GM19324 (cell line): ENCODE measurements around the gene ENO3.

ENCODE experiments used
- ATAC-seq: cut with Tn5 transposase; IDR thresholded peaks from one replicate; pipeline ENCODE4 v1.9.1; 2021; ENCODE audit warnings: mild to moderate bottlenecking, moderate library complexity; ENCODE audit not compliant: unreplicated experiment, low FRiP score

Gene ENO3

GRCh38 chr17:4969551-4970173, 18.7 kb downstream of the ENO3 start:
- ATAC-seq, result no peak

DNA sequence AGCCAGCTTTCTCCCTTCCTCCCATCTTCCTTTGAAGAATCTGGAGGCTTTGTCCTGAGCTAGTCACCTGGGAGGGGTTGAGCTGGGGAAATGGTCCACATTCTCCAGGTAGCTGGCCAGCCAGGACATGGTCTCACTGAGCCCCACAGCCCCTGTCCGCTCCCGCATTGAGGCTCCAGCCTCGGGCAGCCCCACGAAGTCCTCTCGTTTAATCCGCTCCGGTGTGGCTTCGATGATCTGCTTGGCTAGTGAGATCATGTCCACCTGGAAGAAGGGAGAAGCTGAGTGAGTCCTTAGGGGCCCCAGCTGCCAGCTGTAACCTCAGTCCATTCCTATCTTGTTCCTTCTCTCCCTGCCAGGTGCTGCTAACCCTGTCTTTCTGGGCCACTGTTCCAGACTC, 19.4 kb downstream of the ENO3 start:
- ATAC-seq, result no peak

- ATAC-seq, result no peak
Observed at GRCh38 chr17:4971826-4972225, 20.9 kb downstream of the ENO3 start.

- ATAC-seq, result no peak
Observed at GRCh38 chr17:4972322-4972721, 21.4 kb downstream of the ENO3 start.

DNA sequence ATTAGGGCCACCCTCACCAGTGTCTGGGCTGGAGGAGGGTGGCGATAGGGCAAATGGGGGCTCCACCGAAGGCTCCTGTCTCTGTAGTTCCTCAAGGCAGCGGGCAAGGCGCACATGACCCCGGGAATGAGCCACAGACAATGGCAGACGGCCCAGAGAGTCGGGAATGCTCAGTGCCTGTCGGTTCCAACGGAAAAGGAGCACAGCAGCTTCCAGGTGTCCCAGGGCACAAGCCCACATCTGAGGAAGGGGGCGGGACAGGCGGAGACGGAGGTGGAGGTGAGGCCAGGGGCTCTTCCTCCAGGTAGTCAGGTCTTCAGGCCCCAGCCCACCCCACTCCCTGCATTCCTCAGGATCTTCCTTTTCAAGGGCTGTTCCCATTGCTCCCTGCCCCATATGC, 21.8 kb downstream of the ENO3 start:
- ATAC-seq, result no peak

GRCh38 chr17:4973256-4974114, 22.6 kb downstream of the ENO3 start:
- no peak for ATAC-seq

- no peak for ATAC-seq
Observed at GRCh38 chr17:4974115-4974670, 23.3 kb downstream of the ENO3 start.

- no peak for ATAC-seq
Observed at GRCh38 chr17:4978726-4979125, 27.8 kb downstream of the ENO3 start.

GRCh38 chr17:4980644-4981216, 29.8 kb downstream of the ENO3 start:
- ATAC-seq, result no peak

- no peak for ATAC-seq
Observed at GRCh38 chr17:4982305-4982704, 31.4 kb downstream of the ENO3 start.

DNA sequence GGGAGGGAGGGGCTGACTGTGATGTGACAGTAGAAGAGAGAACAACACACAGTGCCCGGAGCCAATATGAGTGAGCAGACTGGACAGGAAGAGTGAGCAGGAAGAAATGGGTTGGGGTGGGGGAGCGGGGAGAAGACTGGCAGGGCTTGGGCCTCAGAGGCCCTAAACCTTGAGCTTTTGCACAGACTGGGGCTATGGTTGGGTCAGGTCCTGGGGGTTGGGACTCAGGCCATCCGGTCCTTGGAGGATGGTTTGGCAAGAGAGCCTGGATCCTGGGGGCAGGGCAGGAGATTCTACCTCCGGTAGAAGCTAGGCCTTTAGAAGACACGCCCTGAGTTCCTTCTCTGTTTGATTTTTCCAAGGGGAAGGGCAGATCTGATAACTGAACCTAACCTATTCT, 35.5 kb downstream of the ENO3 start:
- ATAC-seq, result no peak

DNA sequence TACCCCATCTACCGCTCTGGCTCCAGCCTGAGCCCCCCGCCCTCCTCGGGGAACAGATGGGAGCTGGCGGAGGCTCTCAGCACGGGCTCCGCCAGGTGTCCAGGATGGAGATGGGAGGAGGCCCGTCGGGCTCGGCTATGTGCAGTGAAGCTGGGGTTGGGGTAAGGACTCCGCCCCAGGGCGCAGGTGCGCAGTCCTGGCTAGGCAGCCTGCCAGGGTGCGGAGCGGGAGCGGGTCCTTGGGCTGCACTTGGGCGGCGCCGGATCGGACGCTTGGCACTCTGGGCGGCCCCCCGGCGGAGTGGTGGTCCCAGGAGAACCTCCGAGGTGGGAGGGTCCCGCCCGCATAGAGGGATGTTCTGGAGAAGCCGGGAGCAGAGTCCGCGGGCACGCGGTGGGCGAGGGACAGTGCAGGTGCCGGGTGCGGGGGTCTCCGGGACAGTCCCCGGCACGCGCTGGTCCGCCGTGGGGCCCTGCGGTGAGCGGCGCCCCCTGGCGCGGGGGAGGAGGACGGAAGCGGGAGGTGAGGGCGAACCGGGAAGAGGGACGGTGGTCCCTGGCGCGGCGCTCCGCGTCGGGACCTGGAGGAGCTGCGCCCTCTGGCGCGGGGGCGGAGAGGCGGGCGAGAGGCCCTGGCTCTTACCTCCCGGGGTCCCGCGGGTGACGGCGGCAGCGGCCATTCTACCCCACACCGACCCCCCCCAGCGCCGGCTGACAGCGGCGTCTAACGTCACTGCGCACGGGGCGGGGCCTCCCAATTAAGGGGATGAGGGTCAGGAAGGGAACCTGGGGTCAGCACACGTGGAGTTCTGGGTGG, 36.2 kb downstream of the ENO3 start, which contains the start of gene CAMTA2:
Gene CAMTA2, minus strand, starts transcription at position 725 of the 816 bp plus-strand sequence. CDS start 1,453 bp downstream, outside the sequence.
- peak; percentile 76 for ATAC-seq

GRCh38 chr17:4987767-4988567, 37.0 kb downstream of the ENO3 start:
- peak; percentile 7 for ATAC-seq

DNA sequence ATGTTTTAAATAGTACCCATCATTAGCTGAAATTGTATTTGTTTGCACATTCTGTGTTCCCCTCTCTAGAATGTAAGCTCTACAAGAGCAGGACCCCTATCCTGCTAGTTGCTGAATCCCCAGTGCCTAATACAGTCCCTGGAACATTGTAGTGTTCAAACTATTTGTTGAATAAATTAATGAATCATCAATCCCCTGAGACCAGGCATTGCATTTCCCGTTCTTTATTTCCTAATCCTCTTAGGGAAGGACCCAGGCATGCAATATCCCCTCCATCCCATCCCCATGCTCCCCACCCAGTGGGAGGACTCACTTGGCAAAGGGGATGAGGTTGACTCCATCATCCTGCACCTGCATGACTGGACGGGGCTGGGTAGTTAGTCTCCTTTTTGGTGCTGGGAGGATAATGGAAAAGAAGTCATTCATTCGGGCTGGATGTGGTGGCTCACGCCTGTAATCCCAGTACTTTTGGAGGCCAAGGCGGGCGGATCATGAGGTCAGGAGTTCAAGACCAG, 43.2 kb downstream of the ENO3 start:
- no peak for ATAC-seq

DNA sequence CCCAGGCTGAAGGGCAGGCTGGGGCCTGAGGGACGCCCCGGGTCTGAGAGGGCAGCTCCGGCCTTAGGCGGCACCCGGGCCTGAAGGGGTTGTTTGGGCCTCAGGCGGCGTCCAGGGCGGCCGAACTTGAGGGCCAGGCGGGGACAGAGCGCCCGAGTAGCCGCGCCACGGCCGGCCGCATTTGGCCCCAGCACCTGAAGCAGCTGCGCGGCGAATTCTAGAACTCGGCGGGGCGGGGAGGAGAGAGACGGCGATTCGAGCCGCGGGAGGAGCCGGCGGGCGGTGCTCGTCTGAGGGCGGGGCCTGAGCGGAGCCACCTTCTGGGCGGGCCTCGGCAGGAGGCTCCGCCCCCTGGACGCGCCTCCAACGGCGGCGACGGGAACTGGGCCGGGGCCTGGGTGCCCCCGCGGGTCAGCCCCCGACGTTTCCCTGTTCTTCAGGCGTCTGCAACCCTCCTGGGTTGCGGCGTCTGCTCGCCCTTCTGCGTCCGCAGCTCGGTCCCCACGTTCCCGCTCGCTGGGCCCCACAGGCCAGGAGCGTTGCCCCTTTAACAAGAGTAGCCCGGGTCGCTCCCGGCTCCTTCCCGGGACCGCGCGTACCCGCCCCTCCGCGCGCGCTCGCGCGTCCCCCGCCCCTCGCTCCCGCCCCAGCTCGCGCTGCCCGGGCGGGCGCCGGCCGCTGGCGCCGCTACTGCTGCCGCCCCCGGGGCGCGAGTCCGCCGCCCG, 46.5 kb downstream of the ENO3 start, which contains the start of the genes INCA1 and KIF1C:
Gene INCA1, minus strand, starts transcription at position 221 of the 725 bp plus-strand sequence. CDS start 3,085 bp downstream, outside the sequence.
Gene KIF1C, plus strand, starts transcription at position 649 of the 725 bp plus-strand sequence. CDS start 2,297 bp downstream, outside the sequence.
- ATAC-seq, result peak; percentile 85

DNA sequence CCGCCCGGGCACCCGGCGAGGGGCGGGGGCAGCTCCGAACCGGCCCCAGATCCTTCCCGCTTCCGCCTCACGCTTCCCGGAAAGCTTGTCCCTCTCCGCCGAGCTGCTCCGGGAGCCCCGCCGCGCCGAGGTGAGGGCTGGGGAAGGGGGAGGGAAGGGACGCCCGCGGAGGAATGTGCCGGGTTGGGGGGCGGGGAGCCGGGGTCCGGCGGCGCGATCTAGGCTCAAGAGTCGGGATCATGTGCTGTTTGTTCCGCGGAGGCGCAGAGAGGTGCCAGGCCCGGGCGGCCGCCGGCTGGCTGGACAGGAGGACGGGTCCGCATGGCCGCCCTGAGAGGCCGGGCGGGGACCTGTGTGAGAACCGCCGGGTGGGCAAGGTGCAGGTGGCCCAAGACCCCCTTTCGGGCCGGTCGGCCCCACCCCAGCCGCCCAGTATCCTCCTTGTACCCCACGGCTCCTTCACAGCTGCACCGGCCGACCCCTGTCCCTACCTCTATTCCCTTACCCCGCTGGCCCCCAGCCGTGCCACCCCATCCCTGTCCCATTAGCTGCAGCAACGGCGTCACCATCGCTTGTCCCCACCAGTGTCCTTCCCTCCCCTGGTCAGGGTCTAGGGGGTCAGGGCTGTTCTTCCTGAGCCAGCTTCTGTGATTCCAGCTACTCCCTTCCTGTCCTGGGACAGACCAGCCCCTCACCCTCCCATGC, 47.3 kb downstream of the ENO3 start:
- peak; percentile 15 for ATAC-seq

DNA sequence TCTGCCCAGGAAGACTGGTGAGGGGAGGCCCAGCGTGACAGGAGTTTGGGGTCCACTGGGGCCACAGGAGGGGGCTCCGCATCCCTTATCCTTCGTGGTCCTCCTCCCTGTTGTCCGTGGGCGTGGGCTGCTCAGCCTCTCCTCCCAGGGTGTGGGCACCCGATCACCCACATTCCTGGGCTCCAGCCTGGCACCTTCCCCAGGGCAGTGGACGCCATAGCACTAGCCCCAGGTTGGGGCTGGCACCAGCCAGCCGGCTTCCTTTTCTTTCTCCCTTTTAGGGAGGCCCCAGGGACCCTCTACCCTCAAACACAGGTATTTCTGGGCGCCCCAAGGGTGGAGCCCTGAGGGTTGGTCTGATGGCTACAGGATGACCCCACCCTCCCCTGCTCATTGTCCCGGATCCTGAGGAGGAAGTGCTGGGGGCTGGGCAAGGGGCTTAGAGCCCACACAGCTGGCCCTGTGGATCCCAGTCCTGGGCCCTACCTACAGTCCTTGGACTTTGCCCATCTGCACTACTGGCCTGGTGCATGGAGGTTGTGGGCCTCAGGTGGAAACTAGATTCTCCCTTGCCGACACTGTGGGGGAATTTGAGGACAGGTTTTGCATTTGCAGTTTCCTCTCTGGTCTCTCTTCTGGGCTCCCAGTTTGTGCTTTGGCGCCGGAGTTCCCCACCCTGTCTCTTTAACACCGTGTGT, 48.0 kb downstream of the ENO3 start:
- no peak for ATAC-seq
